Stimulated activated CD8-positive, alpha-beta memory T cell treated with anti-CD3 and anti-CD28 coated beads, Interleukin-7, amount 100 ng/mL, for 48 hours (primary cell): Measurements from ENCODE around the gene HYPK.
"Not testable (repeated sequence)": the region's sequence is repeated elsewhere in the genome, so short reads cannot be mapped to it uniquely, and the experiment has no call there.

Source experiments
- DNase-seq, 2 donors: peaks; one replicate each; pipeline ENCODE4 v3.0.0-alpha.2; 2020; ENCODE audit warnings: low read depth in 1 of 2; ENCODE audit errors: extremely low read depth in 1 of 2

The HYPK gene

GRCh38 chr15:43795197-43795596 is 5.2 kb upstream of the HYPK start:
- DNase-seq, result no peak

GRCh38 chr15:43795997-43796396 is 4.4 kb upstream of the HYPK start:
- DNase-seq, result no peak

GRCh38 chr15:43796566-43796965 is 3.8 kb upstream of the HYPK start:
- DNase-seq, result no peak

GRCh38 chr15:43799209-43799944 is 1.0 kb upstream of the HYPK start:
- DNase-seq, result no peak

- no peak for DNase-seq
These were observed 484 bp upstream of the HYPK start, which contains the start of gene SERINC4 for GRCh38 chr15:43799945-43800285. Gene SERINC4 (minus strand): TSS chr15:43800220. CDS start chr15:43799986, 234 bp downstream.

- DNase-seq, result not testable (repeated sequence)
These were observed 2.3 kb downstream of the HYPK start for GRCh38 chr15:43802676-43803075.

- no peak for DNase-seq
These were observed 8.1 kb downstream of the HYPK start for GRCh38 chr15:43808435-43808950.

- DNase-seq, result no peak
These were observed 8.7 kb downstream of the HYPK start for GRCh38 chr15:43808960-43809678.

GRCh38 chr15:43815064-43815463 is 14.7 kb downstream of the HYPK start:
- DNase-seq, result not testable (repeated sequence)

- no peak for DNase-seq
These were observed 21.1 kb downstream of the HYPK start for GRCh38 chr15:43821505-43821904.

GRCh38 chr15:43824302-43825246 is 24.2 kb downstream of the HYPK start, which contains the start of gene MFAP1:
Gene MFAP1 (minus strand): TSS chr15:43824690. CDS start chr15:43824569, 121 bp downstream.
- DNase-seq, result peak; percentile 71 to 93

- DNase-seq, result not testable (repeated sequence)
These were observed 24.9 kb downstream of the HYPK start for GRCh38 chr15:43825305-43825704.

GRCh38 chr15:43826029-43826507 is 25.7 kb downstream of the HYPK start:
- no peak for DNase-seq

- DNase-seq, result peak; percentile 70 to 80
These were observed 26.3 kb downstream of the HYPK start, which contains the start of gene WDR76 for GRCh38 chr15:43826508-43827341. Gene WDR76 (plus strand): TSS chr15:43827002. CDS start chr15:43827033, 31 bp downstream.

GRCh38 chr15:43828061-43828657 is 27.8 kb downstream of the HYPK start:
- peak in 1 of 2 donors; percentile 27 for DNase-seq

- DNase-seq, result not testable (repeated sequence)
These were observed 29.6 kb downstream of the HYPK start for GRCh38 chr15:43829951-43830540.

GRCh38 chr15:43830691-43831275 is 30.4 kb downstream of the HYPK start:
- DNase-seq, result not testable (repeated sequence)

GRCh38 chr15:43831519-43832052 is 31.2 kb downstream of the HYPK start:
- not testable (repeated sequence) for DNase-seq
